SK-N-SH (cell line): ENCODE data around the gene KRTAP12-4. TPM values are rescaled to one million over a fixed set of nuclear protein-coding genes. Genes with fewer than 3 reads are reported as not detected.

Source experiments
- CTCF ChIA-PET: fragments of 300-600, 350-600 bp; formaldehyde crosslinking; extraction: SDS; loops from one replicate; lab custom pipeline; 2021; lab: Yijun Ruan, JAX
- POLR2A ChIA-PET: fragments of 350-600 bp; sonication (Branson Sonifier 250); formaldehyde crosslinking; extraction: SDS; loops from one replicate; lab custom pipeline; 2020; ENCODE audit warnings: antibody characterized with exemption, inconsistent platforms; lab: Yijun Ruan, JAX
- DNase-seq: peaks from one replicate; pipeline ENCODE4 v3.0.0; 2012
- H2AFZ ChIP-seq: fragments of 200-600 bp; sonication (generic); 2 replicates; pipeline ENCODE4 v1.8.1; 2016; ENCODE audit warnings: antibody characterized with exemption, mild to moderate bottlenecking, low read depth
- H3F3A ChIP-seq: fragments of 200-600 bp; sonication (generic); replicated peaks from 2 replicates; pipeline ENCODE3; 2016; ENCODE audit warnings: antibody characterized with exemption, mild to moderate bottlenecking; ENCODE audit not compliant: insufficient read depth
- H3K27ac ChIP-seq, 2 experiments: fragments of 200-500 bp in 1 of 2; fragments of 200-600 bp in 1 of 2; sonication (Bioruptor generic) in 1 of 2; sonication (generic), shearing (Covaris generic) in 1 of 2; 2 replicates each; pipeline versions ENCODE4 v1.5.1 to v1.6.1; 2014 to 2016; ENCODE audit warnings: low read depth in 2 of 2, inconsistent platforms in 1 of 2, low read length in 1 of 2, mild to moderate bottlenecking in 1 of 2, mixed read lengths in 1 of 2
- H3K27me3 ChIP-seq: fragments of 200-600 bp; sonication (generic), shearing (Covaris generic); 2 replicates; pipeline ENCODE4 v1.6.1; 2016; ENCODE audit warnings: mixed run types; ENCODE audit not compliant: insufficient read depth
- H3K36me3 ChIP-seq, 2 experiments: fragments of 200-500 bp in 1 of 2; fragments of 200-600 bp in 1 of 2; sonication (Bioruptor generic) in 1 of 2; sonication (generic) in 1 of 2; replicated peaks in 1 of 2; 2 replicates each; pipeline versions ENCODE3 to v1.5.1; 2014 to 2016; ENCODE audit warnings: low read length in 1 of 2, mild to moderate bottlenecking in 1 of 2; ENCODE audit not compliant: insufficient read depth in 2 of 2, control insufficient read depth in 1 of 2
- H3K4me1 ChIP-seq, 2 experiments: fragments of 200-500 bp in 1 of 2; fragments of 200-600 bp in 1 of 2; sonication (Bioruptor generic) in 1 of 2; sonication (generic), shearing (Covaris generic) in 1 of 2; 2 replicates each; pipeline versions ENCODE4 v1.5.1 to v1.6.1; 2014 to 2016; ENCODE audit warnings: low read depth in 1 of 2, low read length in 1 of 2, mixed run types in 1 of 2; ENCODE audit not compliant: insufficient read depth in 2 of 2, control insufficient read depth in 1 of 2
- H3K4me2 ChIP-seq: fragments of 200-600 bp; sonication (generic), shearing (Covaris generic); 2 replicates; pipeline ENCODE4 v1.6.1; 2017; ENCODE audit warnings: mixed run types
- H3K4me3 ChIP-seq, 2 experiments: fragments of 200-500 bp in 1 of 2; fragments of 200-600 bp in 1 of 2; sonication (Bioruptor generic) in 1 of 2; sonication (generic), shearing (Covaris generic) in 1 of 2; 2 replicates each; pipeline versions ENCODE4 v1.5.1 to v1.8.1; 2014 to 2016; ENCODE audit warnings: low read depth in 2 of 2, inconsistent platforms in 1 of 2, low read length in 1 of 2, mild to moderate bottlenecking in 1 of 2, mixed read lengths in 1 of 2, moderate library complexity in 1 of 2
- H3K79me2 ChIP-seq: fragments of 200-600 bp; sonication (generic); 2 replicates; pipeline ENCODE4 v1.8.1; 2017; ENCODE audit warnings: mild to moderate bottlenecking; ENCODE audit not compliant: insufficient read depth
- H3K9ac ChIP-seq: fragments of 200-600 bp; sonication (generic); 2 replicates; pipeline ENCODE4 v1.6.1; 2017; ENCODE audit warnings: mixed run types
- H3K9me2 ChIP-seq: fragments of 200-600 bp; sonication (generic); 2 replicates; pipeline ENCODE4 v1.6.1; 2017; ENCODE audit warnings: mixed run types
- H3K9me3 ChIP-seq: fragments of 200-600 bp; sonication (generic); 2 replicates; pipeline ENCODE4 v1.6.1; 2017; ENCODE audit warnings: mixed run types, mild to moderate bottlenecking, moderate library complexity
- H4K20me1 ChIP-seq: fragments of 200-600 bp; sonication (generic); 2 replicates; pipeline ENCODE4 v1.6.1; 2017; ENCODE audit warnings: mild to moderate bottlenecking, mixed run types; ENCODE audit not compliant: insufficient read depth
- CHD2 ChIP-seq: fragments of 150-350 bp; IDR thresholded peaks from 2 replicates; pipeline ENCODE4 v1.6.1; 2018; ENCODE audit warnings: low read length; ENCODE audit not compliant: partially characterized antibody
- CTCF ChIP-seq: fragments of 200-600 bp; sonication (generic); IDR thresholded peaks from 2 replicates; pipeline ENCODE4 v1.6.1; 2017; ENCODE audit warnings: antibody characterized with exemption, mild to moderate bottlenecking, moderate library complexity
- ELF1 ChIP-seq: IDR thresholded peaks from 2 replicates; pipeline ENCODE4 v1.4.0; 2012
- EP300 ChIP-seq, 2 experiments: IDR thresholded peaks; 2 replicates each; pipeline versions ENCODE4 v1.4.0 to v1.6.1; 2012; ENCODE audit warnings: borderline replicate concordance in 1 of 2, low read depth in 1 of 2, low read length in 1 of 2
- FOSL2 ChIP-seq: IDR thresholded peaks from 2 replicates; pipeline ENCODE4 v1.4.0; 2012; ENCODE audit warnings: low read depth, mild to moderate bottlenecking, moderate library complexity, borderline replicate concordance
- FOXM1 ChIP-seq: IDR thresholded peaks from 2 replicates; pipeline ENCODE4 v1.4.0; 2012; ENCODE audit warnings: low read depth, mild to moderate bottlenecking
- GABPA ChIP-seq: IDR thresholded peaks from 2 replicates; pipeline ENCODE4 v1.4.0; 2012; ENCODE audit warnings: low read depth, mild to moderate bottlenecking
- GATA2 ChIP-seq: sonication (generic); formaldehyde crosslinking; IDR thresholded peaks from 2 replicates; pipeline ENCODE4 v1.5.0; 2020; ENCODE audit warnings: mild to moderate bottlenecking, missing genetic modification reagents
- MEF2A ChIP-seq: IDR thresholded peaks from 2 replicates; pipeline ENCODE4 v1.4.0; 2012; ENCODE audit warnings: low read depth, borderline replicate concordance
- NFIC ChIP-seq: IDR thresholded peaks from 2 replicates; pipeline ENCODE4 v1.4.0; 2012; ENCODE audit warnings: borderline replicate concordance
- PBX3 ChIP-seq: IDR thresholded peaks from 2 replicates; pipeline ENCODE4; 2012
- POLR2AphosphoS5 ChIP-seq: IDR thresholded peaks from 2 replicates; pipeline ENCODE4 v1.6.1; 2012; ENCODE audit warnings: low read depth, low read length
- RAD21 ChIP-seq: IDR thresholded peaks from 2 replicates; pipeline ENCODE4 v1.6.1; 2012; ENCODE audit warnings: mild to moderate bottlenecking, low read length
- RCOR1 ChIP-seq: fragments of 150-350 bp; IDR thresholded peaks from 2 replicates; pipeline ENCODE4 v1.6.1; 2017; ENCODE audit warnings: antibody characterized with exemption, low read length
- RFX5 ChIP-seq: IDR thresholded peaks from 2 replicates; pipeline ENCODE4 v1.6.1; 2012; ENCODE audit warnings: mild to moderate bottlenecking, improper control_type of control experiment, low read length
- RXRA ChIP-seq: IDR thresholded peaks from 2 replicates; pipeline ENCODE4 v1.4.0; 2012; ENCODE audit warnings: low read depth, mild to moderate bottlenecking, borderline replicate concordance
- SIN3A ChIP-seq: IDR thresholded peaks from 2 replicates; pipeline ENCODE4 v1.6.1; 2012; ENCODE audit warnings: low read depth, mild to moderate bottlenecking, low read length, moderate library complexity, borderline replicate concordance
- TCF12 ChIP-seq: IDR thresholded peaks from 2 replicates; pipeline ENCODE4 v1.4.0; 2012
- YY1 ChIP-seq: IDR thresholded peaks from 2 replicates; pipeline ENCODE4 v1.4.0; 2012; ENCODE audit warnings: low read depth, mild to moderate bottlenecking
- WGBS: methylation state at CpG from one replicate; pipeline ENCODE4 v1.1.6; 2017; ENCODE audit warnings: low lambda C conversion rate; 5-methylcytosine and 5-hydroxymethylcytosine counted together
- polyA plus RNA-seq, 3 experiments: library from polyadenylated mRNA; depleted of rRNA; stranded (reverse); fragments of >200 nt; gene quantifications; 2 replicates each; pipeline ENCODE4 v1.2.3, GENCODE V29; 2012
- TF ChIP-seq, protein P1 (sequence below): IDR thresholded peaks from 2 replicates; pipeline ENCODE4 v1.4.0; 2012; ENCODE audit warnings: low read depth, borderline replicate concordance
- TF ChIP-seq, protein P2 (sequence below): fragments of 150-350 bp; IDR thresholded peaks from 2 replicates; pipeline ENCODE4 v1.6.1; 2016; ENCODE audit warnings: mild to moderate bottlenecking, low read depth, low read length

The KRTAP12-4 gene
- polyA plus RNA-seq, 1 of the 3 experiments (the other 2 are of a cell fraction), result not detected

- H3K79me2 ChIP-seq, result no peaks in the 10 kb centered on the region
- H3K4me2 ChIP-seq, result no peak overlapping the region
- H3K36me3 ChIP-seq, result no peaks in the 10 kb centered on the region
- H2AFZ ChIP-seq, result no peak overlapping the region
- no peaks in the 10 kb centered on the region for H3F3A ChIP-seq
- no peaks in the 10 kb centered on the region for H3K9me2 ChIP-seq
- peaks cover 8% of the 10 kb centered on the region; the same call in 1 of the 2 replicates for H3K9me3 ChIP-seq
- no peaks in the 10 kb centered on the region for H3K4me1 ChIP-seq
- no peak overlapping the region for H3K9ac ChIP-seq
- no peak overlapping the region for H3K27ac ChIP-seq
- TF ChIP-seq POLR2AphosphoS5 (no peak), ELF1 (no peak), RAD21 (no peak), TCF12 (no peak), GABPA (no peak), PBX3 (no peak), CTCF (no peak), MEF2A (no peak)
- TF ChIP-seq, protein P1, sequence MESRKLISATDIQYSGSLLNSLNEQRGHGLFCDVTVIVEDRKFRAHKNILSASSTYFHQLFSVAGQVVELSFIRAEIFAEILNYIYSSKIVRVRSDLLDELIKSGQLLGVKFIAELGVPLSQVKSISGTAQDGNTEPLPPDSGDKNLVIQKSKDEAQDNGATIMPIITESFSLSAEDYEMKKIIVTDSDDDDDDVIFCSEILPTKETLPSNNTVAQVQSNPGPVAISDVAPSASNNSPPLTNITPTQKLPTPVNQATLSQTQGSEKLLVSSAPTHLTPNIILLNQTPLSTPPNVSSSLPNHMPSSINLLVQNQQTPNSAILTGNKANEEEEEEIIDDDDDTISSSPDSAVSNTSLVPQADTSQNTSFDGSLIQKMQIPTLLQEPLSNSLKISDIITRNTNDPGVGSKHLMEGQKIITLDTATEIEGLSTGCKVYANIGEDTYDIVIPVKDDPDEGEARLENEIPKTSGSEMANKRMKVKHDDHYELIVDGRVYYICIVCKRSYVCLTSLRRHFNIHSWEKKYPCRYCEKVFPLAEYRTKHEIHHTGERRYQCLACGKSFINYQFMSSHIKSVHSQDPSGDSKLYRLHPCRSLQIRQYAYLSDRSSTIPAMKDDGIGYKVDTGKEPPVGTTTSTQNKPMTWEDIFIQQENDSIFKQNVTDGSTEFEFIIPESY, result no peak
- no peaks in the 10 kb centered on the region for H4K20me1 ChIP-seq
- no peak for DNase-seq
- ChIA-PET CTCF (interaction anchor here (2.8 kb wide), 1 partner anchor 176 kb away, joined by 11 read pairs; no protein-coding TSS in a partner anchor), POLR2A (no interaction called here)
- peaks cover 49% of the 10 kb centered on the region for H3K27me3 ChIP-seq
- 8% methylated on average over 4 of the region's 8 CpGs for WGBS
- no peak overlapping the region for H3K4me3 ChIP-seq
These were observed 37.4 kb downstream of the KRTAP12-4 start for GRCh38 chr21:44617071-44617501.

- ChIA-PET POLR2A (no interaction called here), CTCF (no interaction called here)
- Histone ChIP-seq H3K9ac (no peak overlapping the region), H4K20me1 (no peaks in the 10 kb centered on the region), H3F3A (no peaks in the 10 kb centered on the region), H3K4me1 (no peaks in the 10 kb centered on the region), H3K9me2 (no peaks in the 10 kb centered on the region), H3K27ac (no peak overlapping the region), H3K36me3 (no peaks in the 10 kb centered on the region), H2AFZ (no peak overlapping the region), H3K4me3 (no peak overlapping the region), H3K27me3 (peaks cover 49% of the 10 kb centered on the region), H3K9me3 (peaks cover 8% of the 10 kb centered on the region; the same call in 1 of the 2 replicates), H3K79me2 (no peaks in the 10 kb centered on the region), H3K4me2 (no peak overlapping the region)
- 0% methylated on average over 1 of the region's 16 CpGs for WGBS
- TF ChIP-seq FOSL2 (no peak), RFX5 (no peak), RCOR1 (no peak), NFIC (no peak), EP300 (IDR thresholded peaks at IDR 0.05; ENCODE audit: borderline replicate concordance in 1 of 2, low read depth in 1 of 2, low read length in 1 of 2) (no peak), FOXM1 (no peak), YY1 (no peak), POLR2AphosphoS5 (no peak), SIN3A (no peak), GATA2 (CRISPR knock-in tag) (no peak), RAD21 (no peak), CHD2 (no peak), RXRA (no peak)
- TF ChIP-seq, protein P2, sequence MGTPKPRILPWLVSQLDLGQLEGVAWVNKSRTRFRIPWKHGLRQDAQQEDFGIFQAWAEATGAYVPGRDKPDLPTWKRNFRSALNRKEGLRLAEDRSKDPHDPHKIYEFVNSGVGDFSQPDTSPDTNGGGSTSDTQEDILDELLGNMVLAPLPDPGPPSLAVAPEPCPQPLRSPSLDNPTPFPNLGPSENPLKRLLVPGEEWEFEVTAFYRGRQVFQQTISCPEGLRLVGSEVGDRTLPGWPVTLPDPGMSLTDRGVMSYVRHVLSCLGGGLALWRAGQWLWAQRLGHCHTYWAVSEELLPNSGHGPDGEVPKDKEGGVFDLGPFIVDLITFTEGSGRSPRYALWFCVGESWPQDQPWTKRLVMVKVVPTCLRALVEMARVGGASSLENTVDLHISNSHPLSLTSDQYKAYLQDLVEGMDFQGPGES, result no peak
- no peak for DNase-seq
These were observed 37.9 kb downstream of the KRTAP12-4 start for GRCh38 chr21:44616591-44616926.
